Activated naive CD4-positive, alpha-beta T cell treated with anti-CD3 and anti-CD28 coated beads, Interleukin-2, amount 10 ng/mL, durations not matched to agents 7 days and 5 days (primary cell): ENCODE measurements around the gene GPN2.
"Not testable (repeated sequence)": the region's sequence is repeated elsewhere in the genome, so short reads cannot be mapped to it uniquely, and the experiment has no call there.

Source experiments
- CTCF ChIA-PET: fragments of 350-600 bp; sonication (Branson Sonifier 250); formaldehyde crosslinking; loops from one replicate; lab custom pipeline; 2021; ENCODE audit warnings: antibody characterized with exemption; lab: Charles Lee
- DNase-seq: peaks from one replicate; pipeline ENCODE4 v3.0.0-alpha.2; 2020
- H3K27ac Mint-ChIP-seq: one replicate; pipeline ENCODE4 v1.8.0; 2021; ENCODE audit warnings: mild to moderate bottlenecking, moderate library complexity, mixed read lengths
- H3K27me3 Mint-ChIP-seq: one replicate; pipeline ENCODE4 v1.8.0; 2021; ENCODE audit warnings: mild to moderate bottlenecking, mixed read lengths
- H3K36me3 Mint-ChIP-seq: one replicate; pipeline ENCODE4 v1.8.0; 2021; ENCODE audit warnings: mixed read lengths
- H3K4me1 Mint-ChIP-seq: one replicate; pipeline ENCODE4 v1.8.0; 2021; ENCODE audit warnings: mixed read lengths
- H3K4me3 Mint-ChIP-seq: one replicate; pipeline ENCODE4 v1.8.0; 2021; ENCODE audit warnings: mild to moderate bottlenecking, moderate library complexity, mixed read lengths
- H3K9me3 Mint-ChIP-seq: one replicate; pipeline ENCODE4 v1.8.0; 2021; ENCODE audit warnings: mixed read lengths

GPN2 gene

GRCh38 chr1:26858160-26858559 is 31.9 kb downstream of the GPN2 start:
- Mint-ChIP-seq H3K27me3 (no peaks in the 10 kb centered on the region), H3K36me3 (peaks cover 11% of the 10 kb centered on the region), H3K4me1 (peaks cover 20% of the 10 kb centered on the region), H3K27ac (no peak overlapping the region), H3K9me3 (no peaks in the 10 kb centered on the region), H3K4me3 (no peak overlapping the region)
- DNase-seq: no peak
- CTCF ChIA-PET: interaction anchor here (0.8 to 1.7 kb wide), 7 partner anchors 10 to 320 kb away, joined by 3 to 7 read pairs (median 4); no protein-coding TSS in a partner anchor

GRCh38 chr1:26857473-26858060 is 32.5 kb downstream of the GPN2 start:
- H3K4me1 Mint-ChIP-seq: peaks cover 14% of the 10 kb centered on the region
- no peaks in the 10 kb centered on the region for H3K9me3 Mint-ChIP-seq
- no peak overlapping the region for H3K27ac Mint-ChIP-seq
- H3K27me3 Mint-ChIP-seq: no peaks in the 10 kb centered on the region
- CTCF ChIA-PET: interaction anchor here (0.6 to 1.7 kb wide), 6 partner anchors 13 to 320 kb away, joined by 3 to 5 read pairs (median 3); no protein-coding TSS in a partner anchor
- DNase-seq: no peak
- no peak overlapping the region for H3K4me3 Mint-ChIP-seq
- H3K36me3 Mint-ChIP-seq: peaks cover 15% of the 10 kb centered on the region

GRCh38 chr1:26856604-26857469 is 33.2 kb downstream of the GPN2 start:
- Mint-ChIP-seq H3K27ac (no peak overlapping the region), H3K4me3 (no peak overlapping the region), H3K4me1 (peaks cover 7% of the 10 kb centered on the region), H3K36me3 (peaks cover 23% of the 10 kb centered on the region), H3K9me3 (no peaks in the 10 kb centered on the region), H3K27me3 (no peaks in the 10 kb centered on the region)
- CTCF ChIA-PET: interaction anchor here (0.6 to 1.7 kb wide), 3 partner anchors 14 to 319 kb away, joined by 3 to 5 read pairs (median 3); no protein-coding TSS in a partner anchor
- no peak for DNase-seq

- CTCF ChIA-PET: interaction anchor here (1.3 to 1.8 kb wide), 3 partner anchors 9 to 46 kb away, joined by 3 to 7 read pairs (median 6); no protein-coding TSS in a partner anchor
- no peak overlapping the region for H3K27ac Mint-ChIP-seq
Observed at GRCh38 chr1:26856181-26856580, 33.9 kb downstream of the GPN2 start.

GRCh38 chr1:26855636-26856035 is 34.4 kb downstream of the GPN2 start:
- Mint-ChIP-seq H3K4me1 (no peaks in the 10 kb centered on the region), H3K36me3 (peaks cover 29% of the 10 kb centered on the region), H3K27me3 (no peaks in the 10 kb centered on the region), H3K27ac (no peak overlapping the region), H3K4me3 (no peak overlapping the region), H3K9me3 (no peaks in the 10 kb centered on the region)
- CTCF ChIA-PET: interaction anchor here (0.8 to 1.8 kb wide), 5 partner anchors 10 to 46 kb away, joined by 3 to 7 read pairs (median 5); no protein-coding TSS in a partner anchor
- no peak for DNase-seq

More at GRCh38 chr1:26856181-26856580, 33.9 kb downstream of the GPN2 start:
- peaks cover 2% of the 10 kb centered on the region for H3K4me1 Mint-ChIP-seq
- H3K36me3 Mint-ChIP-seq: peaks cover 26% of the 10 kb centered on the region
- no peaks in the 10 kb centered on the region for H3K27me3 Mint-ChIP-seq
- no peak overlapping the region for H3K4me3 Mint-ChIP-seq
- DNase-seq: no peak
- H3K9me3 Mint-ChIP-seq: no peaks in the 10 kb centered on the region

GRCh38 chr1:26854906-26855305 is 35.2 kb downstream of the GPN2 start:
- CTCF ChIA-PET: interaction anchor here (0.8 to 1.8 kb wide), 6 partner anchors 10 to 45 kb away, joined by 3 to 7 read pairs (median 4); no protein-coding TSS in a partner anchor
- H3K27me3 Mint-ChIP-seq: no peaks in the 10 kb centered on the region
- no peaks in the 10 kb centered on the region for H3K9me3 Mint-ChIP-seq
- H3K4me3 Mint-ChIP-seq: no peak overlapping the region
- DNase-seq: no peak
- peaks cover 36% of the 10 kb centered on the region for H3K36me3 Mint-ChIP-seq
- H3K4me1 Mint-ChIP-seq: no peaks in the 10 kb centered on the region
- no peak overlapping the region for H3K27ac Mint-ChIP-seq

- H3K4me1 Mint-ChIP-seq: no peaks in the 10 kb centered on the region
- H3K4me3 Mint-ChIP-seq: no peak overlapping the region
- DNase-seq: no peak
- H3K27me3 Mint-ChIP-seq: no peaks in the 10 kb centered on the region
- CTCF ChIA-PET: interaction anchor here (0.6 kb wide), 1 partner anchor 35 kb away, joined by 3 read pairs; no protein-coding TSS in a partner anchor
- H3K36me3 Mint-ChIP-seq: peaks cover 42% of the 10 kb centered on the region
- no peak overlapping the region for H3K27ac Mint-ChIP-seq
- H3K9me3 Mint-ChIP-seq: no peaks in the 10 kb centered on the region
Observed at GRCh38 chr1:26853600-26853999, 36.5 kb downstream of the GPN2 start.

- no peaks in the 10 kb centered on the region for H3K27me3 Mint-ChIP-seq
- DNase-seq: peak; percentile 88
- CTCF ChIA-PET: interaction anchor here (0.6 kb wide), 1 partner anchor 36 kb away, joined by 3 read pairs; no protein-coding TSS in a partner anchor
- H3K4me1 Mint-ChIP-seq: no peaks in the 10 kb centered on the region
- H3K4me3 Mint-ChIP-seq: no peak overlapping the region
- no peak overlapping the region for H3K27ac Mint-ChIP-seq
- H3K36me3 Mint-ChIP-seq: peaks cover 46% of the 10 kb centered on the region
- H3K9me3 Mint-ChIP-seq: no peaks in the 10 kb centered on the region
Observed at GRCh38 chr1:26853156-26853555, 36.9 kb downstream of the GPN2 start.

GRCh38 chr1:26852701-26853100 is 37.4 kb downstream of the GPN2 start:
- Mint-ChIP-seq H3K9me3 (no peaks in the 10 kb centered on the region), H3K4me3 (no peak overlapping the region), H3K36me3 (peaks cover 49% of the 10 kb centered on the region), H3K27ac (no peak overlapping the region), H3K4me1 (no peaks in the 10 kb centered on the region), H3K27me3 (no peaks in the 10 kb centered on the region)
- DNase-seq: no peak
- CTCF ChIA-PET: interaction anchor here (1.4 kb wide), 1 partner anchor 26 kb away, joined by 4 read pairs; no protein-coding TSS in a partner anchor

GRCh38 chr1:26851106-26851684 is 38.9 kb downstream of the GPN2 start:
- Mint-ChIP-seq H3K27ac (no peak overlapping the region), H3K27me3 (no peaks in the 10 kb centered on the region), H3K4me3 (no peak overlapping the region), H3K4me1 (no peaks in the 10 kb centered on the region), H3K9me3 (no peaks in the 10 kb centered on the region), H3K36me3 (peaks cover 54% of the 10 kb centered on the region)
- CTCF ChIA-PET: interaction anchor here (1.1 to 2.6 kb wide), 5 partner anchors 9 to 29 kb away, joined by 3 to 11 read pairs (median 5); partner anchors contain the start of gene ZDHHC18
- DNase-seq: no peak

GRCh38 chr1:26848941-26849774 is 40.9 kb downstream of the GPN2 start:
- no peaks in the 10 kb centered on the region for H3K4me1 Mint-ChIP-seq
- H3K27ac Mint-ChIP-seq: no peak overlapping the region
- no peak overlapping the region for H3K4me3 Mint-ChIP-seq
- H3K36me3 Mint-ChIP-seq: peaks cover 51% of the 10 kb centered on the region
- DNase-seq: no peak
- no peaks in the 10 kb centered on the region for H3K27me3 Mint-ChIP-seq
- CTCF ChIA-PET: interaction anchor here (0.9 to 2.6 kb wide), 6 partner anchors 10 to 247 kb away, joined by 3 to 11 read pairs (median 6); partner anchors contain the start of gene ZDHHC18
- no peaks in the 10 kb centered on the region for H3K9me3 Mint-ChIP-seq

- no peaks in the 10 kb centered on the region for H3K4me1 Mint-ChIP-seq
- CTCF ChIA-PET: interaction anchor here (1.3 to 2.6 kb wide), 3 partner anchors 10 to 30 kb away, joined by 5 to 11 read pairs (median 7); no protein-coding TSS in a partner anchor
- no peak overlapping the region for H3K4me3 Mint-ChIP-seq
- H3K9me3 Mint-ChIP-seq: no peaks in the 10 kb centered on the region
- H3K36me3 Mint-ChIP-seq: peaks cover 56% of the 10 kb centered on the region
- no peak for DNase-seq
- no peaks in the 10 kb centered on the region for H3K27me3 Mint-ChIP-seq
- peak overlapping the region; percentile 42 for H3K27ac Mint-ChIP-seq
Observed at GRCh38 chr1:26848499-26848898, 41.6 kb downstream of the GPN2 start.

GRCh38 chr1:26847826-26848225 is 42.3 kb downstream of the GPN2 start:
- not testable (repeated sequence) for H3K4me1 Mint-ChIP-seq, H3K27ac Mint-ChIP-seq, H3K4me3 Mint-ChIP-seq, H3K27me3 Mint-ChIP-seq, H3K9me3 Mint-ChIP-seq, DNase-seq
- CTCF ChIA-PET: interaction anchor here (0.6 to 2.5 kb wide), 4 partner anchors 11 to 41 kb away, joined by 3 to 7 read pairs (median 4); no protein-coding TSS in a partner anchor
- H3K36me3 Mint-ChIP-seq: peaks cover 54% of the 10 kb centered on the region
